HepG2 (cell line): ENCODE results near the gene TLR3. TPM values are rescaled to one million over a fixed set of nuclear protein-coding genes. Genes with fewer than 3 reads are reported as not detected.

Experiments used
- ATAC-seq: fragments of 200-7000 bp; cut with Tn5 transposase; 3 replicates; pipeline ENCODE4 v1.9.1; 2020; ENCODE audit warnings: mild to moderate bottlenecking, moderate library complexity
- BruUV-seq: library from RNA; stranded (reverse); fragments of 400-500 nt; replicated peaks from 2 replicates; lab custom pipeline; 2021; lab: Mats Ljungman, UMichigan
- CTCF ChIA-PET: fragments of 300-600 bp; formaldehyde crosslinking; extraction: SDS; loops from one replicate; lab custom pipeline; 2021; ENCODE audit warnings: low total read pairs, inconsistent platforms, low intra/inter-chr PET ratio; lab: Yijun Ruan, JAX
- POLR2A ChIA-PET: fragments of 350-600 bp; sonication (Branson Sonifier 250); formaldehyde crosslinking; loops from one replicate; lab custom pipeline; 2020; ENCODE audit warnings: antibody characterized with exemption, inconsistent platforms; lab: Yijun Ruan, JAX
- DNase-seq: peaks from one replicate; pipeline ENCODE4 v3.0.0-alpha.2; 2015; ENCODE audit warnings: low spot score
- FAIRE-seq: peaks from 3 replicates; lab custom pipeline; 2011; peaks lifted over from hg19 to GRCh38; lab: Jason Lieb, UNC
- H2AFZ ChIP-seq: one replicate; pipeline ENCODE4 v1.6.1; 2011; ENCODE audit warnings: low read length, inconsistent platforms
- H3K27ac ChIP-seq: fragments of 300-600 bp; 3 replicates; pipeline ENCODE4 v1.8.0; 2011; ENCODE audit warnings: mixed run types, mild to moderate bottlenecking, mixed read lengths, low read length, inconsistent platforms; ENCODE audit not compliant: insufficient read depth; ENCODE audit errors: extremely low read length
- H3K27me3 ChIP-seq, 2 experiments: fragments of 200-600 bp in 1 of 2; 2 replicates in 1 of 2; 3 replicates in 1 of 2; pipeline versions ENCODE4 v1.6.0 to v1.8.0; 2011; ENCODE audit warnings: low read length in 2 of 2, mild to moderate bottlenecking in 2 of 2, moderate library complexity in 2 of 2, inconsistent platforms in 1 of 2; ENCODE audit not compliant: insufficient read depth in 2 of 2, control insufficient read depth in 1 of 2
- H3K36me3 ChIP-seq, 2 experiments: fragments of 200-600 bp in 1 of 2; replicated peaks in 1 of 2; 2 replicates in 1 of 2; 3 replicates in 1 of 2; pipeline versions ENCODE4 v1.5.1 to v1.8.0; 2011; ENCODE audit warnings: low read length in 2 of 2, inconsistent platforms in 1 of 2; ENCODE audit not compliant: insufficient read depth in 2 of 2, control insufficient read depth in 1 of 2
- H3K4me1 ChIP-seq: 2 replicates; pipeline ENCODE4 v1.5.1; 2012; ENCODE audit warnings: low read length, inconsistent platforms; ENCODE audit not compliant: insufficient read depth
- H3K4me2 ChIP-seq: 2 replicates; pipeline ENCODE4 v1.6.0; 2011; ENCODE audit warnings: low read depth, low read length, inconsistent platforms
- H3K4me3 ChIP-seq, 3 experiments: fragments of 200-600 bp in 1 of 3; sonication (generic), shearing (Covaris generic) in 1 of 3; replicated peaks in 1 of 3; 2 replicates each; pipeline ENCODE4 v1.5.1; 2011 to 2016; ENCODE audit warnings: low read length in 3 of 3, inconsistent platforms in 2 of 3, low read depth in 2 of 3, mild to moderate bottlenecking in 2 of 3, control low read depth in 1 of 3, mixed read lengths in 1 of 3; ENCODE audit not compliant: insufficient read depth in 1 of 3
- H3K79me2 ChIP-seq: one replicate; pipeline ENCODE4 v1.6.1; 2011; ENCODE audit warnings: low read length, inconsistent platforms; ENCODE audit not compliant: insufficient read depth
- H3K9ac ChIP-seq: 2 replicates; pipeline ENCODE4 v1.6.0; 2011; ENCODE audit warnings: mild to moderate bottlenecking, low read depth, low read length, inconsistent platforms; ENCODE audit not compliant: insufficient read depth
- H3K9me3 ChIP-seq: 2 replicates; pipeline ENCODE4 v1.5.1; 2012; ENCODE audit warnings: mild to moderate bottlenecking, low read length
- H4K20me1 ChIP-seq: 2 replicates; pipeline ENCODE4 v1.6.0; 2011; ENCODE audit warnings: inconsistent platforms, mild to moderate bottlenecking, low read length, moderate library complexity; ENCODE audit not compliant: insufficient read depth
- CTCF ChIP-seq: sonication (generic); formaldehyde crosslinking; IDR thresholded peaks from 2 replicates; pipeline ENCODE4 v1.5.0; 2020; ENCODE audit warnings: mild to moderate bottlenecking, missing genetic modification reagents, moderate library complexity
- ZBTB40 ChIP-seq, 2 experiments: fragments of 450-650 bp in 1 of 2; sonication (generic) in 1 of 2; formaldehyde crosslinking in 1 of 2; IDR thresholded peaks; 2 replicates each; pipeline versions ENCODE4 v1.6.1 to v1.8.0; 2016 to 2022; ENCODE audit warnings: antibody characterized with exemption in 1 of 2, mild to moderate bottlenecking in 1 of 2, missing genetic modification reagents in 1 of 2
- ZNF275 ChIP-seq: sonication (generic); formaldehyde crosslinking; IDR thresholded peaks from 2 replicates; pipeline ENCODE4 v1.8.0; 2022; ENCODE audit warnings: missing genetic modification reagents, mild to moderate bottlenecking, inconsistent platforms, borderline replicate concordance
- WGBS: methylation state at CpG from one replicate; pipeline ENCODE4 v1.1.6; 2017; ENCODE audit warnings: low lambda C conversion rate; 5-methylcytosine and 5-hydroxymethylcytosine counted together
- in situ Hi-C: cut with HindIII; loops from 2 replicates; pipeline ENCODE4 v1.10.0; 2017; ENCODE audit warnings: low pct_unique_long_range_greater_than_20kb; ENCODE audit not compliant: extremely low pct_ligation_motif_present
- intact Hi-C: fragments of 100-400 bp; cut with micrococcal nuclease; formaldehyde crosslinking; loops from one replicate; pipeline ENCODE4 v1.10.0; 2022; ENCODE audit not compliant: unreplicated experiment
- polyA plus RNA-seq, 8 experiments: library from polyadenylated mRNA; depleted of rRNA in 3 of 8; stranded (reverse) in 7 of 8; unstranded in 1 of 8; fragments of >200 nt; fragmentation: Illumina TruSeq in 4 of 8; extraction: Trizol in 4 of 8; gene quantifications; 2 replicates each; pipeline versions ENCODE4 v1.2.1 to v1.2.3, GENCODE V29; 2011 to 2016; ENCODE audit warnings: low read depth in 4 of 8, missing spikeins in 1 of 8, mixed read lengths in 1 of 8; ENCODE audit not compliant: insufficient read depth in 1 of 8
- total RNA-seq, 5 experiments: library from RNA; depleted of rRNA; stranded (reverse); fragments of >200 nt; fragmentation: Illumina TruSeq; extraction: Trizol; gene quantifications; 2 replicates each; pipeline ENCODE4 v1.2.3, GENCODE V29; 2016; ENCODE audit warnings: low read depth in 1 of 5

TLR3 gene
- total and polyA plus RNA-seq, 2 of the 13 experiments (the other 11 are each of a cell fraction or from before 2014, with no cell fraction given): 0.11 to 0.38 TPM

- TF ChIP-seq ZBTB40 (IDR thresholded peaks at IDR 0.05): no peak
- no peak for TF ChIP-seq ZBTB40 (CRISPR knock-in tag; IDR thresholded peaks at IDR 0.05)
Measured at GRCh38 chr4:186030795-186031194, 38.2 kb upstream of the TLR3 start (continued).

DNA sequence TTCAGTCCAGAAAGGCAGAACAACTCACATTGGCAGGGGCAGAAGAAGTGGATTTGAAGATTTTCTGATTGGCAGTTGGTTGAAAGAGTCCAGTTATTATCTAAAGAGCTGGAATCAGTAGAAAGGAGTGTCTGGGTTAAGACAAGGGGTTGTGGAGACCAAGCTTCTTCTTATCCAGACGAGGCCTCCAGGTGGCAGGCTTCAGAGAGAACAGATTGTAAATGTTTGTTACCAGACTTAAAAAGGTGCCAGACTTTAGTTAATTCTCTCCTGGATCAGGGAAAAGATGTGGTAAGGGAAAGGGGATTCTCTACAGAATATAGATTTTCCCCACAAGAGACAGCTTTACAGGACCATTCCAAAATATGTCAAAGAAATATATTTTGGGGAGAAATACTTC, 36.7 kb upstream of the TLR3 start:
- DNase-seq (no peak), FAIRE-seq (no peak), ATAC-seq (peak; percentile 44; the same call in 1 of the 3 replicates)
- ChIA-PET POLR2A (no interaction called here), CTCF (no interaction called here)
- Histone ChIP-seq H3K27me3 (peaks cover under 1 to 28% of the 10 kb centered on the region in 2 experiments; a peak in 4 of 5 replicates), H3K4me3 (no peak overlapping the region), H3K4me1 (no peaks in the 10 kb centered on the region), H3K4me2 (no peak overlapping the region), H2AFZ (no peak overlapping the region), H3K9me3 (peaks cover 21% of the 10 kb centered on the region), H4K20me1 (no peaks in the 10 kb centered on the region), H3K36me3 (no peaks in the 10 kb centered on the region), H3K27ac (no peak overlapping the region), H3K79me2 (no peaks in the 10 kb centered on the region), H3K9ac (no peak overlapping the region)
- TF ChIP-seq CTCF (CRISPR knock-in tag): peak; percentile 10; the same call in 1 of the 2 replicates
- TF ChIP-seq ZNF275: no peak
- in situ Hi-C loops: loop anchor here (25.0 kb wide), 2 partner anchors 570 to 995 kb away; partner anchors contain the start of gene CCDC110
- no TSS peak for BruUV-seq
- 0% methylated on average over 1 of the region's 1 CpG for whole genome bisulfite sequencing
- intact Hi-C loops: loop anchor here (10.0 kb wide), 1 partner anchor 1287 kb away; no protein-coding TSS in a partner anchor
